Activated CD4-positive, alpha-beta T cell treated with anti-CD3 and anti-CD28 coated beads, Interleukin-2, amount 10 ng/mL, durations not matched to agents 7 days and 5 days (primary cell): Measurements from ENCODE around the gene ADPRS. TPM values are rescaled to one million over a fixed set of nuclear protein-coding genes. Genes with fewer than 3 reads are reported as not detected.

ENCODE experiments used
- CTCF ChIA-PET: fragments of 350-600 bp; sonication (Branson Sonifier 250); formaldehyde crosslinking; loops from one replicate; lab custom pipeline; 2021; ENCODE audit warnings: antibody characterized with exemption; lab: Charles Lee
- POLR2A ChIA-PET: fragments of 350-600 bp; sonication (Branson Sonifier 250); formaldehyde crosslinking; loops from one replicate; lab custom pipeline; 2021; ENCODE audit warnings: antibody characterized with exemption; lab: Charles Lee
- DNase-seq: peaks from one replicate; pipeline ENCODE4 v3.0.0-alpha.2; 2020
- H3K27ac Mint-ChIP-seq: one replicate; pipeline ENCODE4 v1.8.0; 2021; ENCODE audit warnings: mild to moderate bottlenecking, moderate library complexity, mixed read lengths
- H3K27me3 Mint-ChIP-seq: one replicate; pipeline ENCODE4 v1.8.0; 2021; ENCODE audit warnings: mixed read lengths
- H3K36me3 Mint-ChIP-seq: one replicate; pipeline ENCODE4 v1.8.0; 2021; ENCODE audit warnings: low read depth, mixed read lengths
- H3K4me1 Mint-ChIP-seq: one replicate; pipeline ENCODE4 v1.8.0; 2021; ENCODE audit warnings: mixed read lengths
- H3K4me3 Mint-ChIP-seq: one replicate; pipeline ENCODE4 v1.8.0; 2021; ENCODE audit warnings: mild to moderate bottlenecking, moderate library complexity, mixed read lengths
- H3K9me3 Mint-ChIP-seq: one replicate; pipeline ENCODE4 v1.8.0; 2021; ENCODE audit warnings: mixed read lengths
- total RNA-seq, 2 experiments: library from RNA; stranded (reverse); gene quantifications; one replicate each; pipeline ENCODE4 v1.2.3, GENCODE V29; 2021

ADPRS gene
- total RNA-seq, 2 experiments from 2014 or later = 27.2 to 29.5 TPM

DNA sequence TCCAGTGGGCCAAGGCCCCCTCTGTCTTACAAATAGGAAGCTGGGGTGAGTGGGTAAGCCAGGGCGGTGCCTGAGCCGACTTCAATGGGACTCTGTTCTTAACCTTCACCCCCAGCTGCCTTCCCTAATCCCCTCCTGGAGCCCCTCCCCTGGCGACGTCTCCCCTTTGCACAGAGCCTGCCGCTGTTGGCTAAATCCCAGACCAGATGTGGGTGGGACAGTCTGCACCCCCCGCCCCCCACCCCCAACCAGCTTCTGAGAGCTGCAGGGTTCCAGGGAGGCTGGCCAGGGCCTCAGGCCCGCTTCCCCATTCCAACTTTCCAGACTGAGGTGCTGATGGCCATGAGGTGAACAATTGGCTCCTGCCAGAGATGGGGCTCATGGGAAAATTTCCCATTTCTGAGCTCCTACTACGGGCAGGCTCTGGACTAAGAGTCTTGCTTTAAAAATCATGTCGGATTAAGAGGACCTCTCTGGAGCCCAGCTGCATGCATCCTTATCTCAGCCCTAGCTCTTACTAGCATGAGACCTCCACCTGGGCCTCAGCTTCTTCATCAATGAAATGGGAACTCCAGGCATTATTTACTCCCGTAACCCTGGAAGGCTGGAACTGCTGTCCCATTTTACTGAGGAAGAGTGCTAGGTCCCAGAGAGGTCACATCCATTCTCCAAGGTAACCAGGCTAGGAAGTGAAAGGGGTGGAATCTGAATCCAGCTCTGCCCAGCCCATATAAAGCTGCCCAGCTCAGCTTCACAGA, 29.9 kb downstream of the ADPRS start:
- CTCF ChIA-PET = interaction anchor here (0.6 to 3.2 kb wide), 7 partner anchors 15 to 386 kb away, joined by 3 to 12 read pairs (median 4); partner anchors contain the start of gene TRAPPC3
- Mint-ChIP-seq H3K36me3 (no peaks in the 10 kb centered on the region), H3K4me3 (no peak overlapping the region), H3K27ac (no peak overlapping the region), H3K27me3 (peaks cover 20% of the 10 kb centered on the region), H3K9me3 (no peaks in the 10 kb centered on the region), H3K4me1 (peaks cover 10% of the 10 kb centered on the region)
- no peak for DNase-seq
- POLR2A ChIA-PET = interaction anchor here (0.6 kb wide), 1 partner anchor 23 kb away, joined by 6 read pairs; no protein-coding TSS in a partner anchor

GRCh38 chr1:36119456-36119855, 30.8 kb downstream of the ADPRS start:
- DNase-seq = no peak
- POLR2A ChIA-PET = interaction anchor here (0.6 kb wide), 1 partner anchor 24 kb away, joined by 6 read pairs; no protein-coding TSS in a partner anchor
- Mint-ChIP-seq H3K27ac (no peak overlapping the region), H3K36me3 (no peaks in the 10 kb centered on the region), H3K27me3 (peaks cover 28% of the 10 kb centered on the region), H3K4me1 (peaks cover 13% of the 10 kb centered on the region), H3K4me3 (no peak overlapping the region), H3K9me3 (no peaks in the 10 kb centered on the region)
- CTCF ChIA-PET = interaction anchor here (1.3 to 3.2 kb wide), 3 partner anchors 15 to 90 kb away, joined by 3 to 12 read pairs (median 7); partner anchors contain the start of gene TRAPPC3

GRCh38 chr1:36122062-36123030, 33.7 kb downstream of the ADPRS start:
- no peaks in the 10 kb centered on the region for H3K9me3 Mint-ChIP-seq
- no peaks in the 10 kb centered on the region for H3K36me3 Mint-ChIP-seq
- H3K27ac Mint-ChIP-seq = no peak overlapping the region
- H3K4me3 Mint-ChIP-seq = no peak overlapping the region
- peaks cover 40% of the 10 kb centered on the region for H3K27me3 Mint-ChIP-seq
- ChIA-PET CTCF (interaction anchor here (1.5 kb wide), 1 partner anchor 16 kb away, joined by 3 read pairs; no protein-coding TSS in a partner anchor), POLR2A (no interaction called here)
- no peak for DNase-seq
- H3K4me1 Mint-ChIP-seq = peaks cover 21% of the 10 kb centered on the region

DNA sequence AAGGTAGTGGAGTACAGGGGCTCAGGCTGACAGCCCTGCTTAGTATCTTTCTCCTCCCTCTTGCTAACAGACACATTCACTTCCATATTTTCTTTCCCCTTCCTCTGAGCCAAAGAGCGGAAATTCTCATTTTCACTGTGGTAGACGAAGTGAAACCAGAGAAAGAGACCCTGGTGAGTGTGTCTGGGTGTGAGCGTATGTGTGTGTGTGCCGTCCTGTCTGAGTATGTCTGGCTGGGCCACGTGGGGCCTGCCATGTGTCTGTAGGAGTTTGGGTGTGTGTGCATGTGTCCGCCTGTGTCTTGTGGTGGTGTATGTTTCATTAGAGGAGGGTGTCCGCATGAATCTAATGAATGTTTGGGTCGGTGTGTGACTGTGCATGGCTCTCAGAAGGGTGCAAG, 34.7 kb downstream of the ADPRS start:
- Mint-ChIP-seq H3K36me3 (no peaks in the 10 kb centered on the region), H3K27ac (no peak overlapping the region), H3K4me1 (peaks cover 21% of the 10 kb centered on the region), H3K27me3 (peaks cover 40% of the 10 kb centered on the region), H3K9me3 (no peaks in the 10 kb centered on the region), H3K4me3 (no peak overlapping the region)
- ChIA-PET POLR2A (no interaction called here), CTCF (interaction anchor here (0.5 to 0.6 kb wide), 2 partner anchors 15 to 242 kb away, joined by 3 to 4 read pairs; no protein-coding TSS in a partner anchor)
- DNase-seq = no peak

DNA sequence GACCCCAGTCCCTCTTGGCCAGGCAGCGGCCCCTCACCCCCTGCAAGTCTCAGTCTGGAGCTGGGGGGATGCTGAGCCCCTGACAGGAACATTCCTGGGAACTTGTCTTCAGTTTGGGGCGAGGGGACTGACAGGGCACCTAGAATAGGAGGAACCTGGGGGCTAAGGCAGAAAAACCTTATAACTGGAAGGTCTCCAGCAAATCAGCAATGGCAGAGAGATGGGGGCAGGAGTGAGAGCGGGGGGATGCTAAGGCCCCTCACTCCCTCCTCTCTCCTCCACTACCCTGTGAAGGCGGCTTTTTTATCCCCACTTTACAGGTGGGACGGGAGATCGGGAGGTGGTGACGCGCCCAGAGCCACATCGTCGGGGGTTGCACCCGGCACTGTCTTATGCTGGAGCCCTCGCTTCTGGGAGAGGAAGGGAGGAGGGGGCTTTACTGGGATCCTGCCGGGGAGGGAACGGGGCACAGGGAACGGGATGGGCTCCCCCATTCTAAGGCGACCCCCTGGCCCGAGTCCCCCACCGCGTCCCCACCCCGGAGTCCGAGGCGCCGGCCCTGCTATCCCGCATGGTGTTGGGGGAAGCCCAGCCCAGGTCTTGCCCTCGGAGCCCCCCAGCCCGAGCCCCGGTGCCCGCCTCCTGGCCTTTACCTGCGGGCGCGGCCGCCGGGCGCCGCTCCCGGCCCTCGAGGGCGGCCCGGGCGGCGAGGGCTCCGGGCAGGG, 35.9 kb downstream of the ADPRS start:
- H3K4me1 Mint-ChIP-seq = peaks cover 21% of the 10 kb centered on the region
- DNase-seq = no peak
- H3K27ac Mint-ChIP-seq = no peak overlapping the region
- peaks cover 40% of the 10 kb centered on the region for H3K27me3 Mint-ChIP-seq
- no peaks in the 10 kb centered on the region for H3K9me3 Mint-ChIP-seq
- peak overlapping the region; percentile 19 for H3K4me3 Mint-ChIP-seq
- ChIA-PET CTCF (no interaction called here), POLR2A (no interaction called here)
- no peaks in the 10 kb centered on the region for H3K36me3 Mint-ChIP-seq

DNA sequence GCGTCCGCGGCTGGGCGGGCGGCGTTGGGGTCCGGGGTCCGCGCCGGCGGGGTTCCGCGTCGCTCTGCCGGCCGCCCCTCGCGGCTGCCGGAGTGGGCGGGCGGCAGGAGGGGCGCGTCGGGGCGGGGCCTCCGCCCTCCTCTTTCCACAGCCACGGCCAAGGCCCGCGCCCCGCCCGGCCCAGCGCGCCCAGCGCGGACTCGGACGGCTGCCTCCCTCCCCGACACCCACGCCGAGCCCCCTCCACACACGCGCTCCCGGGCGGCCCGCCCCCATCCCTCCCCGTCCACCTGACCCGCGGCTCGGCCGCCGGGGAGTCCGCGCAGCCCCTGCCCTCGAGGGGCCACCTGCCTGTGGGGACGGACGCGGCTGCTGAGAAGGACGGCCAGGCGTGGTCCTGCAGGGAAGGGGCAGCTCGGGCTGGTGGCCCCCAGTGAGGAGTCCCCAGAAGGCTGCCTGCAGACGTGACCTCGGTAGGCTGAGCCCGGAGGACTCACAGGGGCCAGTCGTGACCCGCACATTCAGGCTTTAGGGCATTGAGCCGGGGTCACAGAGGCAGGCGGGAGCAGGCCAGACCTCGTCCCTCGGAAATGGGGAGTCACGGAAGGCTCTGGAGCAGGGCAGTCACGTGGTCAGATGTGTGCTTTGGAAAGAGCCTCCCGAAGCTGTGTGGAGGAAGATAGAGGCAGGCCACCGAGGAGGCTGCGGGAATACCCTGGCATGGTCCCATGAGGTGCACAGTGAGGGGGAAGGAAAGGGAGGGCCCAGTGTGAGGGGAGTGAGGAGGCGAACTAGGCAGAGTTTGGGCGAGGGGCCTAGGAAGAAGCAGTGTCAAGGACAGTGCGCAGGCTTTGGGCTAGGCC, 36.7 kb downstream of the ADPRS start, which contains the start of gene COL8A2:
COL8A2 (minus strand) TSS at position 94 of the 863 bp plus-strand sequence. CDS start 24,980 bp downstream, outside the sequence.
- Mint-ChIP-seq H3K36me3 (no peaks in the 10 kb centered on the region), H3K27ac (peak within 1 kb of the TSS; percentile 36), H3K4me1 (peaks cover 21% of the 10 kb centered on the region), H3K9me3 (no peaks in the 10 kb centered on the region), H3K27me3 (peaks cover 40% of the 10 kb centered on the region), H3K4me3 (peak within 1 kb of the TSS; percentile 19)
- no peak for DNase-seq
- CTCF ChIA-PET = no interaction called here
- POLR2A ChIA-PET = no interaction called here

GRCh38 chr1:36126005-36126716, 37.5 kb downstream of the ADPRS start:
- Mint-ChIP-seq H3K9me3 (no peaks in the 10 kb centered on the region), H3K4me3 (no peak overlapping the region), H3K27ac (peak overlapping the region; percentile 2), H3K27me3 (peaks cover 40% of the 10 kb centered on the region), H3K36me3 (no peaks in the 10 kb centered on the region), H3K4me1 (peaks cover 21% of the 10 kb centered on the region)
- POLR2A ChIA-PET = no interaction called here
- CTCF ChIA-PET = no interaction called here
- no peak for DNase-seq

GRCh38 chr1:36126797-36127500, 38.3 kb downstream of the ADPRS start:
- H3K9me3 Mint-ChIP-seq = no peaks in the 10 kb centered on the region
- POLR2A ChIA-PET = no interaction called here
- peaks cover 39% of the 10 kb centered on the region for H3K27me3 Mint-ChIP-seq
- no peak overlapping the region for H3K4me3 Mint-ChIP-seq
- CTCF ChIA-PET = interaction anchor here (0.5 kb wide), 1 partner anchor 399 kb away, joined by 3 read pairs; no protein-coding TSS in a partner anchor
- no peak overlapping the region for H3K27ac Mint-ChIP-seq
- DNase-seq = no peak
- no peaks in the 10 kb centered on the region for H3K36me3 Mint-ChIP-seq
- H3K4me1 Mint-ChIP-seq = peaks cover 21% of the 10 kb centered on the region

GRCh38 chr1:36128126-36128904, 39.6 kb downstream of the ADPRS start:
- Mint-ChIP-seq H3K9me3 (no peaks in the 10 kb centered on the region), H3K36me3 (no peaks in the 10 kb centered on the region), H3K27ac (no peak overlapping the region), H3K4me1 (peaks cover 14% of the 10 kb centered on the region), H3K27me3 (peaks cover 25% of the 10 kb centered on the region), H3K4me3 (no peak overlapping the region)
- DNase-seq = no peak
- POLR2A ChIA-PET = no interaction called here
- CTCF ChIA-PET = interaction anchor here (1.4 to 1.9 kb wide), 3 partner anchors 12 to 21 kb away, joined by 3 to 6 read pairs (median 5); partner anchors contain the start of gene TRAPPC3

DNA sequence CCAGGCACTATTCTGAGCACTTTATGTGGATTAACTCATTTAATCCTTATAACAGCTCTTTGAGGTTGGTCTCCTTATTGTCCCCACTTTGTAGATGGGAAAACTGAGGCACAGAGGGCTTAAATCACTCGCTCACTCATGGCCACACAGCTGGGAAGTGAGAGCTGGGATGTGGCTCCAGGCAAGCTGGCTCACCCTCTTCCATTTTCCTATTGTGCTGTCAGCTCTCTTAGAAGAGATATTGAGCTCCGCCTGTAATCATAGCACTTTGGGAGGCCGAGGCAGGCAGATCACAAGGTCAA, 40.2 kb downstream of the ADPRS start:
- no peak overlapping the region for H3K4me3 Mint-ChIP-seq
- H3K27ac Mint-ChIP-seq = no peak overlapping the region
- CTCF ChIA-PET = interaction anchor here (1.4 to 1.9 kb wide), 3 partner anchors 12 to 20 kb away, joined by 3 to 6 read pairs (median 5); partner anchors contain the start of gene TRAPPC3
- peaks cover 20% of the 10 kb centered on the region for H3K27me3 Mint-ChIP-seq
- H3K36me3 Mint-ChIP-seq = no peaks in the 10 kb centered on the region
- H3K4me1 Mint-ChIP-seq = peaks cover 10% of the 10 kb centered on the region
- no peaks in the 10 kb centered on the region for H3K9me3 Mint-ChIP-seq
- DNase-seq = no peak
- POLR2A ChIA-PET = no interaction called here
